GM18870 (cell line): ENCODE data around the gene ABI2.
"Not testable (repeated sequence)": the region's sequence is repeated elsewhere in the genome, so short reads cannot be mapped to it uniquely, and the experiment has no call there.

Experiments
- ATAC-seq: cut with Tn5 transposase; IDR thresholded peaks from one replicate; pipeline ENCODE4 v1.9.1; 2021; ENCODE audit warnings: moderate library complexity; ENCODE audit not compliant: unreplicated experiment

ABI2 gene

DNA sequence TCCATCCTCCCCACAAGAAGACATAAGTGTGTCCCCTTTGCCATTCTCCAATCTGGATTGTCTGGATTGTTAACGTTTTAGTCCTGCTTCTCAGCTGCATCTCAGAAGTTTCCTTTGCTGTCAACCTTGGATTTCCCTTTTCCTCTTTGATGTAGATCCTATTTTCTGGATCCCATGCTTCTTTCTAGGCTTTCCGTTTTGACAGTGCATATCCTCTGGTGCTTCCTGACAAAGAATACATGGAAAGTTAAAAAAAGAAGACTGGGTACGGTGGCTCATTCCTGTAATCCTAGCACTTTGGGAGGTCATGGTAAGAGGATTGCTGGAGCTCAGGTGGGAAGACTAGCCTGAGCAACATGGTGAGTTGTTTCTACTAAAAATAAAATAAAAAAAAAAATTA, 26.8 kb downstream of the ABI2 start:
- ATAC-seq, result no peak

- ATAC-seq, result no peak
Measured at GRCh38 chr2:203359450-203359849, 31.3 kb downstream of the ABI2 start.

GRCh38 chr2:203360833-203361430, 32.7 kb downstream of the ABI2 start:
- no peak for ATAC-seq

- no peak for ATAC-seq
Measured at GRCh38 chr2:203361495-203361894, 33.3 kb downstream of the ABI2 start.

- no peak for ATAC-seq
Measured at GRCh38 chr2:203361922-203362321, 33.7 kb downstream of the ABI2 start.

DNA sequence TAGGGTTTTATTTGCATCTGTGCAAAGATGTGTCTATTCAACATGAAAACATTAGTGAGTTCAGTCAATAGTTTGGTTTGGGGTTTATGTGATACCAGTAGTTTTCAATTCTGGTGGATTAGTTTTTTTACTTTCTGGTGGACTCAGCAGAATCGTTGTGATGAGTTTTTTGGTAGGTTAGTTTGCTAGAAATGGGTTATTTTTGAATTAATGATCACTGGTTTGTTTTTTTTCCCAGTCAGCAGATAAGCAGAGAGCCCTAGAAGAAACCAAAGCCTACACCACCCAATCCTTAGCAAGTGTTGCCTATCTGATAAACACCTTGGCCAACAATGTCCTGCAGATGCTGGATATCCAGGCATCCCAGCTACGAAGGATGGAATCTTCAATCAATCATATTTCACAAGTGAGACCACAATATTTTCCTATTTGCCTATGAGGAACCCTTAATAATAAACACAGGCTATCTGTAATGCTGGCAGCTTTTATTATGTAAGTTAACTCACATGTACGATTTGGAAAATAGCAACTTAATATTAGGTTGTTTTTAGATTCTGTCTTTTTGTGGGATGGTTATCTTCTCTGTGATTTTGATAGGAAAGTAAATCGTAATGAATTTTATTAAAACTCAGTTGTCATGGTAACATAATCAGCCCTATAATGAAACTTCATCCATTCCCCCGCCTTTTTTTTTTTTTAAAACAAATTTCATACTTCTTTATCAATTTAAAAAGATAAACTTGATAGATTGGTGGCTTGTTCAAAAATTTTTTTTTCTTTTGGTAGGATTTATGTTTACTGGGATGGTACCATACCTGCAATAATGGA, 38.7 kb downstream of the ABI2 start:
- ATAC-seq, result no peak

- ATAC-seq, result not testable (repeated sequence)
Measured at GRCh38 chr2:203372706-203373105, 44.5 kb downstream of the ABI2 start.

DNA sequence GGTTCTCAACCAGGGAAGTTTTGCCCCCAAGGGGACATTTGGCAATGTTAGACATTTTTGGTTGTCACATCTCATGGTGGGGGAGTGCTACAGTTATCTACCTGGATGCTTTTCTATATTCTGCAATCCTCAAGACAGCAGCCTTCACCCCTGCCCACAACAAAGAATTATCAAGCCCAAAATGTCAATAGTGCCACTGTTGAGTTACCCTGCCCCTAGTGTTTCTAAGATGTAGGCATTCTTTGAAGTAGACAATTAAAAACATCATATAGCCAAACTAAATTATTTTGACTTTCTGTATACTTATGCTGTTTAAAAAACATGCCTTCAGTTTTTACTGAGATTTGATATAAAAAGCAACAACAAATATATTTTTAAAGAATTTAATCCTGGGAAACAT, 48.0 kb downstream of the ABI2 start:
- no peak for ATAC-seq

GRCh38 chr2:203379156-203379555, 51.0 kb downstream of the ABI2 start:
- no peak for ATAC-seq

GRCh38 chr2:203383038-203383437, 54.8 kb downstream of the ABI2 start:
- ATAC-seq, result no peak

- not testable (repeated sequence) for ATAC-seq
Measured at GRCh38 chr2:203388153-203388552, 60.0 kb downstream of the ABI2 start.

DNA sequence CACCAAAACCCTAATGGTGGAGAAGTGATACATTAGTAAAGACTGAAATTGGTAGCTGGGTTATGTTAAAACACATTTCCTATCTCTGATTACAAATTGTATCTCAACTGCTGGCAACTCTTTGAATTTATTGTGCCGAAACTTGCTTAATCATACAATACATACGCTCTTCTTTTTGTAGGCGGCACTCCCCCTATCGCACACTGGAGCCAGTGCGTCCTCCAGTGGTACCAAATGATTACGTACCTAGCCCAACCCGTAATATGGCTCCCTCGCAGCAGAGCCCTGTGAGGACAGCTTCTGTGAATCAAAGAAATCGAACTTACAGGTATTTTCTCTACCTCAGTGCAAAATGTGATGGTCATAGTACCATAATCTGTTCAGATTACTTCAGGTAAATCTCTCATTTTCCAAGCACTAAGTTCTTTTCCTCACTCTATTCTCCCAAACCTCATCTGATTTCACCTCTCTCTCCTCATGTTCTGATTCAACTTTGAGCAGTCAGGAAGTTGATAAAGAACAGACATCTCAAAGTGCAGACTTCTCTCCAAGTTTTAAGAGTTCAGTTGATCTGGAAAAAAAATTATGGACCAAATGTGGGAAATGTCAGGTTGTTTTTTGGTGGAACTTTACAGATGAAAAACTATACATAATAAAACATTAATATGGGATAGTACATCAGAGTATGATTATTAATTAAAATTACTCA, 66.5 kb downstream of the ABI2 start:
- ATAC-seq, result no peak

DNA sequence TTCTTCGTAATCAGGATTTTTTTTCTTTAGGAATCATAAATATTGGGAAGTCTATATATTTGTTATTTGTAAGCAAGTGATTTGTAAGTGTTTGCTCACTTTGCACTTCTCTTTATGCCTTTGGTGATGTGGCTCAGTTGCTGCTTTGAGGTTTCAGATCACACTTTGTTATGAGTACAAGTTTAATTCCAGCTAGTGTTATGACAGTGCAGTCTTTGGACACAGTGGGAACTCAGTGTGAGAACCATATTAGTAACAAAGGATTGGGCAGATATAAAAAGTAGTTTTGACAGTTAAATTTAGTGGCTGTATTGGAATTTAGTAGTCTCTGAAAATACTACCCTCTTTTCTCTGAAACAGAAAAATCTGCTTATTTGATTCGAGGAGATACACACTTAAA, 67.7 kb downstream of the ABI2 start:
- no peak for ATAC-seq

DNA sequence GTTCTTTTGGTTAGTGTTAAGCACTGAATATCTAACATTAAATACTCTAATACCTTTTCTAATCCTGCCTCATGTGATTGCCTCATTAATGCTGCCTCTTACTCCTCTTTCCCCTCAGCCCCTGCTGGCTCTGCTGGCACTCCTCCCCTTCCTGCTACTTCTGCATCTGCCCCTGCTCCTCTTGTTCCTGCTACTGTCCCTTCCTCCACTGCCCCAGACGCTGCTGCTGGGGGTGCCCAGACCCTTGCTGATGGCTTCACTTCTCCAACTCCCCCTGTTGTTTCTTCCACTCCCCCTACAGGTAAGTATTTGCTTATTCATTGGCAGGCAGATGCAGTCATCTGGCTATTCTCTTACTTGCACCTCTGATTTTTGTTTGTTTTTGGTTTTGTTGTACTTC, 68.5 kb downstream of the ABI2 start:
- ATAC-seq, result no peak

GRCh38 chr2:203399031-203399430, 70.8 kb downstream of the ABI2 start:
- no peak for ATAC-seq

DNA sequence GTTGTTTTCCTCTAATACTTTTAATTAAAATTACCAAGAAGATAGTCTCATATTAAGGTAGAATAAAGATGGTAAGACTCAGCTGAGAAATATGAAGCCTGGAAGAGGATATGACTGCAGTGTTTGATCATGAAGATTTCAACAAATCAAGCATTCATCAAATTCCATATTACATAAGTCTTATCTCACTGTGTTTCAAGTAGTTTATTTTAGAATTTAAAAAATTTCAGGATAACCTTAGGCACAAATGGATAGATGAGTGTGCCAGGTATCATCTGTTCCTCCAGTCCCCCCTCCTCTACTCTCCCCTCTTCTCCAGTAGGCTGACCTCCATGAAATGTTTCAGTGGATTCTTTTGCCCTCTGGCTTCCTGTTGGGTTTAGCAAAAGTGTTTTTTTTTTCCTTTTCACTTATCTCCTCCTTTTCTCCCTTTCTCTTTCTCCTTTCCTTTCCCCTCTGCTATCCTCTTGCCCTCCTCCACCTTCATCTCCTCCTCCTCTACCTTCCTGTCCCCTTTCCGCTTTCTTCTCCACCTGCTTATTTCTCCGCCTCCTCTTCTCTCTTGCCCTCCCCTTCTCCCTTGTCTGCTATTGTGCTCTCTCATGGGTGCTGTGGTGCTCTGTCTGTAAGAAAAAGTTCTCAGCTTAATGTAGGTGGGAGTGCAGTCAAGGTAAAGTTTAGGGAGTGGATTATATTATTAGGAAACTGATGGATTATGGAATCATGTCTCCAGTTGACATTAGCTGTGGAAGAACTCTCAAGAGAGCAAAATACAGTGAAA, 72.8 kb downstream of the ABI2 start:
- ATAC-seq, result no peak

DNA sequence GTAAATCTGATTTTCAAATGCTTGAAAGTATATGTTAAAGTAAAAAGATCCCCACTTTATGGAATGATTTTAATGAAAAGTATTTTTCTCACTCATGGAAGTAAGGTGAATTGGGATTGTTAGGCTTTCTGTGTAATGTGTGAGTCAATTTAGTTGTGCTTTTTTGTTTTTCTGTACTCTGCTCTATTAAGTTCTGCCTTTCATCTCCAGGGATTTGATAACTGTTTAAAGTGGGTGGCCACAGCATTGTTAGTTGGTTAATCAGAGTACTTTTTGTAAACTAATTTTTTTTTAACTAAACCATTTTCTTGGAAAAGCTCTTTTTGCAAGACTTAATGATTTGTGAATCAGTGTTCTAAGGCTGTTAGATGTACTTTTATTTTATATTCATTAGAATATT, 76.8 kb downstream of the ABI2 start:
- ATAC-seq, result no peak

GRCh38 chr2:203407496-203407895, 79.3 kb downstream of the ABI2 start:
- no peak for ATAC-seq

GRCh38 chr2:203412546-203413331, 84.5 kb downstream of the ABI2 start:
- no peak for ATAC-seq

DNA sequence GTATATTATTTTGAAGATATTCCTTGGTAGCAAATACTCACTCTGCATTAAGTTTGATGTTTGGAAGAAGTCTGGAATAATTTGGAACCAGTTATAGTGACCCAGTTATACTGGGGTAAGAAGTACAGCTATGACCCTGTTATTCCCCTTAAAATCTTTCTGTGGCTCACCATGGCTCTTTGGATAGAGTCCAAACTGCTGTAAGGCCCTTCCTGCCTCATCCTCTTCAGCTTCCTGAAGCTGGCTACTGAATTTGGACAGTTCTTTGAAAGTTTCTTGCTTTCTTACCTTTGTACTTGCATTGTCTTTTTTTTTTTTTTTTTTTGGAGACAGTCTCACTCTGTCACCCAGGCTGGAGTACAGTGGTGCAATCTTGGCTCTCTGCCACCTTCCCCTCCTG, 85.6 kb downstream of the ABI2 start:
- no peak for ATAC-seq
